ENCODE results near the gene THUMPD2. TPM values are rescaled to one million over a fixed set of nuclear protein-coding genes. Genes with fewer than 3 reads are reported as not detected.

Gene THUMPD2
- total RNA-seq, 4 donors from 2014 or later = 9.3 to 26.7 (median 19.2) TPM

DNA sequence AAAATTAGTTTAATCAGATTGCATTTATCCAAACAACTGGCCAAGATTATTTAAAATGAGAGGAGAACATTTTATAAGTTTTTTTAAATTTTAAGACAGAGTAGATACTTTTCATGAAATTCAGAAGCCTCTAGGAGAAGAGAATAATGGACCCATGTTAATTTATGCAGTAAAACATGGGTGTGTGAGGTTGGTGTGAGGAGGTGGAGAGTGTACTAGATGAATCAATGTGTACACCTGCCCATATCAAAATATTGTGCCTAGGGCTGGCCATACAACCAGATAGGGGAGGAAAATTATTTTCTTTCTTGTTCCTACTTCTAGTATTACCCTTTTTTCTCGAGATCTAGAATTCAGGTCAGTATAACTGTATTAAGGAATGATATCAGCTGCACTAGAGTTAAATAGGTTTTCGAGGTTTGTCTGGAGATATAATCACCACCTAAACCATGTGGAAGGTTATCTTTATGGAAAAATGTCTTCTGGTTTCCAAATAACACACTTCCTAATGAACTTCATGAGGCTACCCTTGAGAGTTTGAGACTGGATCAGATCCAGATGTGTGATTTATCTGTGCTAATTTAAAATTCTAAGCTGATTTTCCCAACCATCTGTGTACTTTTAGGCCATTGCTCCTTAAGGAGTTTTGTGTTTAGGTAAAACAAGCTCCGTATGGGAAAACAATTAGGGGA lies 75.7 kb downstream of the THUMPD2 start:
- Histone ChIP-seq H3K27ac (no peak overlapping the region), H3K9me3 (no peaks in the 10 kb centered on the region), H3K27me3 (no peaks in the 10 kb centered on the region), H3K36me3 (no peaks in the 10 kb centered on the region), H3K4me3 (replicated peaks in 1 of 3) (no peak overlapping the region), H3K4me1 (no peaks in the 10 kb centered on the region)
- DNase-seq = no peak
- intact Hi-C loops (cut with DNase I) = no loop called here
- WGBS, 2 donors = 77 to 79% methylated on average over 3 of the region's 3 CpGs
- TF ChIP-seq POLR2A (IDR thresholded peaks at IDR 0.05) = no peak
- TF ChIP-seq, protein P1, sequence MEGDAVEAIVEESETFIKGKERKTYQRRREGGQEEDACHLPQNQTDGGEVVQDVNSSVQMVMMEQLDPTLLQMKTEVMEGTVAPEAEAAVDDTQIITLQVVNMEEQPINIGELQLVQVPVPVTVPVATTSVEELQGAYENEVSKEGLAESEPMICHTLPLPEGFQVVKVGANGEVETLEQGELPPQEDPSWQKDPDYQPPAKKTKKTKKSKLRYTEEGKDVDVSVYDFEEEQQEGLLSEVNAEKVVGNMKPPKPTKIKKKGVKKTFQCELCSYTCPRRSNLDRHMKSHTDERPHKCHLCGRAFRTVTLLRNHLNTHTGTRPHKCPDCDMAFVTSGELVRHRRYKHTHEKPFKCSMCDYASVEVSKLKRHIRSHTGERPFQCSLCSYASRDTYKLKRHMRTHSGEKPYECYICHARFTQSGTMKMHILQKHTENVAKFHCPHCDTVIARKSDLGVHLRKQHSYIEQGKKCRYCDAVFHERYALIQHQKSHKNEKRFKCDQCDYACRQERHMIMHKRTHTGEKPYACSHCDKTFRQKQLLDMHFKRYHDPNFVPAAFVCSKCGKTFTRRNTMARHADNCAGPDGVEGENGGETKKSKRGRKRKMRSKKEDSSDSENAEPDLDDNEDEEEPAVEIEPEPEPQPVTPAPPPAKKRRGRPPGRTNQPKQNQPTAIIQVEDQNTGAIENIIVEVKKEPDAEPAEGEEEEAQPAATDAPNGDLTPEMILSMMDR (IDR thresholded peaks at IDR 0.05) = no peak

DNA sequence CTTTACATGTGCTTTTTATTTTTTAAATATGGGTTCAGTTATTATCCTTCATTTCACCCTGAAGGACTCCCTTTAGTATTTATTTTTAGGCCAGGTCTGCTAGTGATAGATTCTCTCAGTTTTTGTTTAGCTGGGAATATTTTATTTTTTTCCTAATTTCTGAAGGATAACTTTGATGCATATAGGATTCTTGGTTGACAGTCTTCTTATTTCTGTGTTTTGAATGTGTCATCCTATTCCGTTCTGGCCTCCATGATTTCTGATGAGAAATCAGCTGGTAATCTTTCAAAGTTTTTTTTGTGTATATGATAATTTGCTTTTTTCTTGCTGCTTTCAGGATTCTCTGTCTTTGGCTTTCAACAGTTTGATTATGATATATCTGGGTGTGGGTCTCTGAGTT lies 77.9 kb downstream of the THUMPD2 start:
- Histone ChIP-seq H3K27me3 (no peaks in the 10 kb centered on the region), H3K4me1 (peaks cover 0 to 4% of the 10 kb centered on the region in 2 donors), H3K4me3 (replicated peaks in 1 of 3) (no peak overlapping the region), H3K36me3 (no peaks in the 10 kb centered on the region), H3K27ac (no peak overlapping the region), H3K9me3 (no peaks in the 10 kb centered on the region)
- intact Hi-C loops (cut with DNase I) = no loop called here
- WGBS, 2 donors = 96 to 98% methylated on average over 1 of the region's 1 CpG
- no peak for DNase-seq
- TF ChIP-seq POLR2A (IDR thresholded peaks at IDR 0.05) = no peak
- TF ChIP-seq, protein P1 (IDR thresholded peaks at IDR 0.05) = no peak

DNA sequence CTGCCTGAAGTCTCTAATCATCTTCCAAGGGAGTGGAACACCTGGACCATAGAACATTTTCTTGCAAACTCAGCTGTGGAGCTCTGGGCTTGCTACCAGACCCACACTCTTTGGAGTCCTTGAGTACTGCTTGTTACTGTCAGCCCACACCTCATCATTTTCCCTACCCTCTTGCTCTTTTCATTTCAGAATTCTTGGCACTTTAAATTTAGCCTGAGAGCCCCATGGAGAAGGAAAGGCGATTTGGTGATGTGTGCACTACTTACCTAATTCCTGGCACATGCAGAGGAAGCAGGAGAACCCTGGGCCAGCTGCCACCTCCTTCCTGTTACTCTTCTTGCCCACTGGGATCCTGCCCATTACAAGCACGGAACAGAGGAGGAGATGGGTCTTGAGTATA lies 81.6 kb downstream of the THUMPD2 start:
- no peaks in the 10 kb centered on the region for H3K9me3 ChIP-seq
- H3K4me1 ChIP-seq = peaks cover 0 to 12% of the 10 kb centered on the region in 2 donors
- 12 to 37% methylated on average over 2 of the region's 2 CpGs for WGBS, 2 donors
- no peak overlapping the region for H3K27ac ChIP-seq
- no peak for TF ChIP-seq POLR2A (IDR thresholded peaks at IDR 0.05)
- TF ChIP-seq, protein P1 (IDR thresholded peaks at IDR 0.05) = no peak
- no peak overlapping the region for H3K4me3 ChIP-seq (replicated peaks in 1 of 3)
- H3K27me3 ChIP-seq = no peaks in the 10 kb centered on the region
- no peaks in the 10 kb centered on the region for H3K36me3 ChIP-seq
- intact Hi-C loops (cut with DNase I) = loop anchor here (10.0 kb wide), 1 partner anchor 103 kb away; no protein-coding TSS in a partner anchor
- DNase-seq = peak; percentile 44 to 54

DNA sequence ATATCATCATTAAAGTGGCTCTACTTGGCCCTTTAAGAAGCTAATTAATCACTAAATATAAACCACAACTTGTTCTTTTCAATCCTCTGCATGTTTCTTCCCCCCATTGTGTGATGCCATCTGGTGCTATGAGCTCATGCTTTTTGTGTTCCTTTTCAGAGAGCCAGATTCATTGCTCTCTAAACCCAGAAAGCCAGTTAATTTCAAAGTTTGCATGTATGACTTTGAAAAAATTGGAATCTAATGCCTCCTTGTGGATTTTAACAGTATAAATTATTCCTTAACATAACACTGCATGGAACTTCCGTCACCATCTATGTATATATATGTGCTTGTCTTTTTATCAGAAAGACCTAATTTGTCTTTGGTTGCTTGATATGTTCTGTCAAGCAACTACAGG lies 82.2 kb downstream of the THUMPD2 start:
- Histone ChIP-seq H3K9me3 (no peaks in the 10 kb centered on the region), H3K4me3 (replicated peaks in 1 of 3) (no peak overlapping the region), H3K27me3 (no peaks in the 10 kb centered on the region), H3K4me1 (peaks cover 0 to 12% of the 10 kb centered on the region in 2 donors), H3K27ac (no peak overlapping the region), H3K36me3 (no peaks in the 10 kb centered on the region)
- intact Hi-C loops (cut with DNase I) = loop anchor here (10.0 kb wide), 1 partner anchor 102 kb away; no protein-coding TSS in a partner anchor
- TF ChIP-seq, protein P1 (IDR thresholded peaks at IDR 0.05) = peak in 4 of 6 experiments; percentile 15 to 64 (median 51)
- no peak for TF ChIP-seq POLR2A (IDR thresholded peaks at IDR 0.05)
- 71 to 77% methylated on average over 1 of the region's 1 CpG for WGBS, 2 donors
- DNase-seq = no peak

DNA sequence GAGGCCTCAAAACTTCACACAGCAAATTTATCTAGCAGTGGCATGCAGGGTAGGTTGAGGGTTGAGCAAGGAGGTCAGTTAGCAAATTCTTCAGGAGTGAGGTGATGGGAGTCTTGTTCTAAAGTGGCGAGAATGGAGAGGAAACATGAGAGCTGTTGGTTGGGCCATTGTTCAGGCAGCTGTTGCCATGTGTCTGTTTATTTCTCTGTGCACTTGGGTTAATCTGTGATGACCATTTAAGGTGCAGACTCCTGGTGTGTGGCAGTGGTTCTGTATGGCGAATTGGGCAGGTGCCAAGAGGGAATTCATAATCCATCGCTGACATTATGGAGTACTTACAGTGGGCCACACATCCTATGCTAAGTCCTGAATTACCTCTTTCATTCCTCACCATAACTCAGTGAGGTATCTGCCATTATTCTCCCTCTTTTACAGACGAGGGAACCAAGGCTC lies 82.9 kb downstream of the THUMPD2 start:
- DNase-seq = no peak
- intact Hi-C loops (cut with DNase I) = loop anchor here (10.0 kb wide), 1 partner anchor 101 kb away; no protein-coding TSS in a partner anchor
- Histone ChIP-seq H3K9me3 (no peaks in the 10 kb centered on the region), H3K36me3 (no peaks in the 10 kb centered on the region), H3K27me3 (no peaks in the 10 kb centered on the region), H3K27ac (no peak overlapping the region), H3K4me3 (replicated peaks in 1 of 3) (no peak overlapping the region), H3K4me1 (peaks cover 0 to 12% of the 10 kb centered on the region in 2 donors)
- TF ChIP-seq, protein P1 (IDR thresholded peaks at IDR 0.05) = no peak
- no peak for TF ChIP-seq POLR2A (IDR thresholded peaks at IDR 0.05)
- 76 to 88% methylated on average over 4 of the region's 4 CpGs for WGBS, 2 donors

Measured in thyroid gland (tissue), 4 donors.